K562 (cell line): ENCODE data around the gene RFT1. TPM values are rescaled to one million over a fixed set of nuclear protein-coding genes. Genes with fewer than 3 reads are reported as not detected.
A peak's percentile ranks its signal among the peaks of the same experiment; 100 is the strongest.

Experiments used
- ATAC-seq: fragments of 200-7000 bp; cut with Tn5 transposase; 3 replicates; pipeline ENCODE4 v1.9.1; 2020; ENCODE audit warnings: moderate library complexity
- BruUV-seq: library from RNA; stranded (reverse); fragments of 400-500 nt; replicated peaks from 2 replicates; lab custom pipeline; 2021; lab: Mats Ljungman, UMichigan
- CTCF ChIA-PET: fragments of 300-600 bp; formaldehyde crosslinking; extraction: SDS; loops from one replicate; lab custom pipeline; 2021; ENCODE audit warnings: low intra/inter-chr PET ratio; lab: Yijun Ruan, JAX
- POLR2A ChIA-PET: fragments of 300-600, 350-650 bp; sonication (Branson Sonifier 250); formaldehyde crosslinking; extraction: SDS; loops from one replicate; lab custom pipeline; 2021; ENCODE audit warnings: antibody characterized with exemption, inconsistent platforms; lab: Yijun Ruan, JAX
- DNase-seq, 4 experiments: peaks; one replicate each; pipeline versions ENCODE4 v3.0.0 to v3.0.0-alpha.2; 2011 to 2018; ENCODE audit warnings: low spot score in 3 of 4, mixed read lengths in 3 of 4; ENCODE audit errors: extremely low read depth in 1 of 4
- FAIRE-seq: peaks from 2 replicates; lab custom pipeline; 2011; peaks lifted over from hg19 to GRCh38; lab: Jason Lieb, UNC
- H2AFZ ChIP-seq: 2 replicates; pipeline ENCODE4 v1.6.0; 2011; ENCODE audit warnings: low read depth, low read length, control low read depth, inconsistent platforms
- H3K27ac ChIP-seq: fragments of 200-600 bp; 3 replicates; pipeline ENCODE4 v1.8.0; 2011; ENCODE audit warnings: low read depth, mild to moderate bottlenecking, control low read depth, inconsistent platforms, low read length, moderate library complexity, mixed read lengths; ENCODE audit errors: extremely low read depth
- H3K27me3 ChIP-seq, 2 experiments: fragments of 300-600 bp in 1 of 2; 2 replicates in 1 of 2; 3 replicates in 1 of 2; pipeline versions ENCODE4 v1.6.0 to v1.8.0; 2011; ENCODE audit warnings: inconsistent platforms in 2 of 2, low read length in 2 of 2, mild to moderate bottlenecking in 1 of 2, mixed read lengths in 1 of 2, moderate library complexity in 1 of 2; ENCODE audit not compliant: control insufficient read depth in 2 of 2, insufficient read depth in 2 of 2
- H3K36me3 ChIP-seq: fragments of 300-600 bp; 3 replicates; pipeline ENCODE4 v1.8.0; 2011; ENCODE audit warnings: mild to moderate bottlenecking, low read length, inconsistent platforms; ENCODE audit not compliant: control insufficient read depth, insufficient read depth
- H3K4me1 ChIP-seq, 2 experiments: fragments of 200-600 bp in 1 of 2; replicated peaks in 1 of 2; 2 replicates in 1 of 2; 3 replicates in 1 of 2; pipeline versions ENCODE4 v1.5.1 to v1.8.0; 2011; ENCODE audit warnings: inconsistent platforms in 2 of 2, low read length in 2 of 2, mild to moderate bottlenecking in 1 of 2, mixed read lengths in 1 of 2, moderate library complexity in 1 of 2; ENCODE audit not compliant: control insufficient read depth in 2 of 2, insufficient read depth in 2 of 2
- H3K4me2 ChIP-seq: 2 replicates; pipeline ENCODE4 v1.6.1; 2011; ENCODE audit warnings: low read length, control low read depth, inconsistent platforms, mixed read lengths; ENCODE audit not compliant: insufficient read depth
- H3K4me3 ChIP-seq: fragments of 200-600 bp; sonication (generic), shearing (Covaris generic); 2 replicates; pipeline ENCODE4 v1.5.1; 2016; ENCODE audit warnings: control low read depth, inconsistent platforms
- H3K79me2 ChIP-seq: fragments of 200-600 bp; 3 replicates; pipeline ENCODE4 v1.8.0; 2011; ENCODE audit warnings: low read length, inconsistent platforms; ENCODE audit not compliant: control insufficient read depth, insufficient read depth
- H3K9ac ChIP-seq, 2 experiments: 2 replicates each; pipeline versions ENCODE4 v1.6.0 to v1.6.1; 2011; ENCODE audit warnings: low read depth in 2 of 2, low read length in 2 of 2, control low read depth in 1 of 2, inconsistent platforms in 1 of 2, mild to moderate bottlenecking in 1 of 2, mixed read lengths in 1 of 2; ENCODE audit not compliant: insufficient read depth in 1 of 2
- H3K9me1 ChIP-seq: one replicate; pipeline ENCODE4 v1.6.0; 2011; ENCODE audit warnings: inconsistent platforms, mild to moderate bottlenecking, low read length, moderate library complexity; ENCODE audit not compliant: control insufficient read depth, insufficient read depth
- H3K9me3 ChIP-seq: replicated peaks from 2 replicates; pipeline ENCODE4 v1.5.1; 2011; ENCODE audit warnings: low read depth, low read length, inconsistent platforms; ENCODE audit not compliant: control insufficient read depth, insufficient read depth
- H4K20me1 ChIP-seq: replicated peaks from 2 replicates; pipeline ENCODE4 v1.6.1; 2011; ENCODE audit warnings: low read length, inconsistent platforms, mixed read lengths; ENCODE audit not compliant: control insufficient read depth, insufficient read depth
- JUNB ChIP-seq: fragments of 450-650 bp; formaldehyde crosslinking; conservative IDR thresholded peaks from 2 replicates; pipeline ENCODE4 v1.4.0; 2020; ENCODE audit warnings: mild to moderate bottlenecking
- NBN ChIP-seq: fragments of 450-650 bp; IDR thresholded peaks from 2 replicates; pipeline ENCODE4 v1.6.1; 2016; ENCODE audit warnings: low read depth, mild to moderate bottlenecking
- NCOA4 ChIP-seq: fragments of 450-650 bp; IDR thresholded peaks from 2 replicates; pipeline ENCODE4 v1.6.1; 2018; ENCODE audit warnings: mild to moderate bottlenecking; ENCODE audit not compliant: partially characterized antibody
- NFIC ChIP-seq: fragments of 450-650 bp; IDR thresholded peaks from 2 replicates; pipeline ENCODE4 v1.6.1; 2017; ENCODE audit warnings: mild to moderate bottlenecking, inconsistent platforms
- NUFIP1 ChIP-seq: fragments of 450-650 bp; IDR thresholded peaks from 2 replicates; pipeline ENCODE4 v1.6.1; 2018; ENCODE audit not compliant: partially characterized antibody
- POLR2AphosphoS2 ChIP-seq: IDR thresholded peaks from 2 replicates; pipeline ENCODE4 v1.6.1; 2012; ENCODE audit warnings: low read length, improper control_type of control experiment
- ZBTB8A ChIP-seq: fragments of 450-650 bp; IDR thresholded peaks from 2 replicates; pipeline ENCODE4 v1.6.1; 2018; ENCODE audit warnings: mild to moderate bottlenecking, moderate library complexity; ENCODE audit not compliant: partially characterized antibody
- ZNF431 ChIP-seq: sonication (generic); formaldehyde crosslinking; IDR thresholded peaks from 2 replicates; pipeline ENCODE4 v1.8.0; 2022; ENCODE audit warnings: mild to moderate bottlenecking, missing genetic modification reagents
- WGBS: fragments of 100-300 bp; shearing (Covaris generic); methylation state at CpG from one replicate; pipeline ENCODE4 v1.1.6; 2016; ENCODE audit warnings: low coverage, mixed read lengths; ENCODE audit not compliant: insufficient coverage; ENCODE audit errors: missing lambda C conversion rate; 5-methylcytosine and 5-hydroxymethylcytosine counted together
- in situ Hi-C: fragments of 300-500 bp; cut with MboI; formaldehyde crosslinking; loops from 4 replicates; pipeline ENCODE4 v1.15.0; 2018; ENCODE audit warnings: inconsistent platforms, mixed read lengths
- intact Hi-C: fragments of 100-400 bp; cut with micrococcal nuclease; formaldehyde crosslinking; loops from 2 replicates; pipeline ENCODE4 v1.14.2; 2022
- polyA plus RNA-seq, 8 experiments: library from polyadenylated mRNA; depleted of rRNA in 4 of 8; stranded (reverse) in 5 of 8; unstranded in 3 of 8; fragments of >200 nt; fragmentation: Nextera tagmentation in 2 of 8; fragmentation: Illumina TruSeq in 1 of 8; extraction: Ambion mirVana in 2 of 8; extraction: Trizol in 1 of 8; gene quantifications; 2 replicates each; pipeline versions ENCODE4 v1.2.1 to v1.2.3, GENCODE V29; 2011 to 2014; ENCODE audit warnings: inconsistent platforms in 1 of 8, missing spikeins in 1 of 8
- total RNA-seq, 7 experiments: library from RNA; depleted of rRNA in 6 of 7; stranded (reverse); fragments of >200 nt in 6 of 7; fragmentation: Illumina TruSeq in 2 of 7; extraction: Trizol in 2 of 7; gene quantifications; 2 replicates each; pipeline versions ENCODE4 v1.2.1 to v1.2.3, GENCODE V29; 2011 to 2021; ENCODE audit warnings: low replicate concordance in 1 of 7
- TF ChIP-seq, protein P1 (sequence below): sonication (generic); formaldehyde crosslinking; IDR thresholded peaks from 2 replicates; pipeline ENCODE4 v1.8.0; 2022; ENCODE audit warnings: missing genetic modification reagents, mild to moderate bottlenecking, borderline replicate concordance
- TF ChIP-seq, protein P2 (sequence below): fragments of 450-650 bp; IDR thresholded peaks from 2 replicates; pipeline ENCODE4 v1.6.1; 2014; ENCODE audit warnings: low read depth, mild to moderate bottlenecking, moderate library complexity, borderline replicate concordance
- TF ChIP-seq, protein P3 (sequence below): fragments of 250-450 bp; sonication (Bioruptor Pico); IDR thresholded peaks from 2 replicates; pipeline ENCODE4 v1.5.1; 2021; ENCODE audit warnings: mild to moderate bottlenecking
- TF ChIP-seq, protein P4 (sequence below): IDR thresholded peaks from 2 replicates; pipeline ENCODE4 v1.6.1; 2011; ENCODE audit warnings: borderline replicate concordance, low read depth, mild to moderate bottlenecking, moderate library complexity, low read length; ENCODE audit not compliant: insufficient read depth, poor library complexity, severe bottlenecking
- TF ChIP-seq, protein P5 (sequence below): sonication (generic); formaldehyde crosslinking; IDR thresholded peaks from 2 replicates; pipeline ENCODE4 v1.8.0; 2022; ENCODE audit warnings: missing genetic modification reagents, mild to moderate bottlenecking, borderline replicate concordance

The RFT1 gene
- total and polyA plus RNA-seq, 9 of the 15 experiments (the other 6 are each of a cell fraction or from before 2014, with no cell fraction given): 4.4 to 23.8 (median 8.9) TPM

DNA sequence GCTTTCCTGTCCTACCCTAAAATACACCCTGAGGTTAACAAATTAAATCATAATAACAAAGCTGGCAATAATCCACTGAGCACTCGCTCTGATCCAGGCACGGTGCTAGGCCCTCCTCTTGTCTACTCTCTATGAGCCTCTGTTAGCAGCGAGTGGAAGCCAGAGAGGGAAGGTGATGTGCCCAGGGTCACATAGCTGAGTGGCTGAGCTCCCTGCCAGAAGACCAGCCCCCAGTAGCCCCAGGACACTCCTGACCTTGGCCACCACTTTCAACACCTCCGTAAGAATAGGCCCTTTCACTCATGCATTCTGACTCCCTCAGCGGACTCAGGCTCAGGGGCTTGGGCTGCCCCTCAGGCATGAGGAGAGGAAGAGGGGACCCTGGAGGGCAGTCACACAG is 21.2 kb upstream of the RFT1 start:
- Histone ChIP-seq H3K4me1 (peaks cover 0 to 11% of the 10 kb centered on the region in 2 experiments; a peak in 2 of 5 replicates), H3K4me2 (no peak overlapping the region), H3K36me3 (no peaks in the 10 kb centered on the region), H3K4me3 (no peak overlapping the region), H3K9ac (0 out of 4 replicates have a peak overlapping the region, but pooled peaks of 1 of the 2 experiments have one; percentile 58), H3K79me2 (no peaks in the 10 kb centered on the region), H3K27ac (no peak overlapping the region), H3K27me3 (peaks cover 0 to 10% of the 10 kb centered on the region in 2 experiments; a peak in 1 of 5 replicates), H4K20me1 (no peaks in the 10 kb centered on the region; the same call in 1 of the 2 replicates), H3K9me1 (no peaks in the 10 kb centered on the region), H3K9me3 (no peaks in the 10 kb centered on the region), H2AFZ (no peak overlapping the region)
- intact Hi-C loops: no loop called here
- DNase-seq: no peak
- POLR2A ChIA-PET: interaction anchor here (0.6 kb wide), 1 partner anchor 9 kb away, joined by 3 read pairs; no protein-coding TSS in a partner anchor
- no peak for ATAC-seq
- in situ Hi-C loops: no loop called here
- WGBS: 53% methylated on average over 5 of the region's 5 CpGs
- BruUV-seq: no TSS peak
- CTCF ChIA-PET: no interaction called here
- no peak for FAIRE-seq
- TF ChIP-seq, protein P1, sequence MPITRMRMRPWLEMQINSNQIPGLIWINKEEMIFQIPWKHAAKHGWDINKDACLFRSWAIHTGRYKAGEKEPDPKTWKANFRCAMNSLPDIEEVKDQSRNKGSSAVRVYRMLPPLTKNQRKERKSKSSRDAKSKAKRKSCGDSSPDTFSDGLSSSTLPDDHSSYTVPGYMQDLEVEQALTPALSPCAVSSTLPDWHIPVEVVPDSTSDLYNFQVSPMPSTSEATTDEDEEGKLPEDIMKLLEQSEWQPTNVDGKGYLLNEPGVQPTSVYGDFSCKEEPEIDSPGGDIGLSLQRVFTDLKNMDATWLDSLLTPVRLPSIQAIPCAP (CRISPR knock-in tag): no peak
- TF ChIP-seq, protein P2, sequence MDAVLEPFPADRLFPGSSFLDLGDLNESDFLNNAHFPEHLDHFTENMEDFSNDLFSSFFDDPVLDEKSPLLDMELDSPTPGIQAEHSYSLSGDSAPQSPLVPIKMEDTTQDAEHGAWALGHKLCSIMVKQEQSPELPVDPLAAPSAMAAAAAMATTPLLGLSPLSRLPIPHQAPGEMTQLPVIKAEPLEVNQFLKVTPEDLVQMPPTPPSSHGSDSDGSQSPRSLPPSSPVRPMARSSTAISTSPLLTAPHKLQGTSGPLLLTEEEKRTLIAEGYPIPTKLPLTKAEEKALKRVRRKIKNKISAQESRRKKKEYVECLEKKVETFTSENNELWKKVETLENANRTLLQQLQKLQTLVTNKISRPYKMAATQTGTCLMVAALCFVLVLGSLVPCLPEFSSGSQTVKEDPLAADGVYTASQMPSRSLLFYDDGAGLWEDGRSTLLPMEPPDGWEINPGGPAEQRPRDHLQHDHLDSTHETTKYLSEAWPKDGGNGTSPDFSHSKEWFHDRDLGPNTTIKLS: no peak
- TF ChIP-seq, protein P3, sequence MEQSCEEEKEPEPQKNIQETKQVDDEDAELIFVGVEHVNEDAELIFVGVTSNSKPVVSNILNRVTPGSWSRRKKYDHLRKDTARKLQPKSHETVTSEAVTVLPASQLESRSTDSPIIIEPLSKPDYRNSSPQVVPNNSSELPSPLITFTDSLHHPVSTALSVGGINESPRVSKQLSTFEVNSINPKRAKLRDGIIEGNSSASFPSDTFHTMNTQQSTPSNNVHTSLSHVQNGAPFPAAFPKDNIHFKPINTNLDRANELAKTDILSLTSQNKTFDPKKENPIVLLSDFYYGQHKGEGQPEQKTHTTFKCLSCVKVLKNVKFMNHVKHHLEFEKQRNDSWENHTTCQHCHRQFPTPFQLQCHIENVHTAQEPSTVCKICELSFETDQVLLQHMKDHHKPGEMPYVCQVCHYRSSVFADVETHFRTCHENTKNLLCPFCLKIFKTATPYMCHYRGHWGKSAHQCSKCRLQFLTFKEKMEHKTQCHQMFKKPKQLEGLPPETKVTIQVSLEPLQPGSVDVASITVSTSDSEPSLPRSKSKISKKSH (CRISPR knock-in tag): no peak
- TF ChIP-seq JUNB: no peak
- TF ChIP-seq NCOA4: no peak
- no peak for TF ChIP-seq NBN
- TF ChIP-seq POLR2AphosphoS2: no peak
- TF ChIP-seq NUFIP1: no peak
- TF ChIP-seq NFIC: no peak
- TF ChIP-seq ZBTB8A: no peak
- TF ChIP-seq, protein P4, sequence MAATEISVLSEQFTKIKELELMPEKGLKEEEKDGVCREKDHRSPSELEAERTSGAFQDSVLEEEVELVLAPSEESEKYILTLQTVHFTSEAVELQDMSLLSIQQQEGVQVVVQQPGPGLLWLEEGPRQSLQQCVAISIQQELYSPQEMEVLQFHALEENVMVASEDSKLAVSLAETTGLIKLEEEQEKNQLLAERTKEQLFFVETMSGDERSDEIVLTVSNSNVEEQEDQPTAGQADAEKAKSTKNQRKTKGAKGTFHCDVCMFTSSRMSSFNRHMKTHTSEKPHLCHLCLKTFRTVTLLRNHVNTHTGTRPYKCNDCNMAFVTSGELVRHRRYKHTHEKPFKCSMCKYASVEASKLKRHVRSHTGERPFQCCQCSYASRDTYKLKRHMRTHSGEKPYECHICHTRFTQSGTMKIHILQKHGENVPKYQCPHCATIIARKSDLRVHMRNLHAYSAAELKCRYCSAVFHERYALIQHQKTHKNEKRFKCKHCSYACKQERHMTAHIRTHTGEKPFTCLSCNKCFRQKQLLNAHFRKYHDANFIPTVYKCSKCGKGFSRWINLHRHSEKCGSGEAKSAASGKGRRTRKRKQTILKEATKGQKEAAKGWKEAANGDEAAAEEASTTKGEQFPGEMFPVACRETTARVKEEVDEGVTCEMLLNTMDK: no peak
- no peak for TF ChIP-seq ZNF431
- TF ChIP-seq, protein P5, sequence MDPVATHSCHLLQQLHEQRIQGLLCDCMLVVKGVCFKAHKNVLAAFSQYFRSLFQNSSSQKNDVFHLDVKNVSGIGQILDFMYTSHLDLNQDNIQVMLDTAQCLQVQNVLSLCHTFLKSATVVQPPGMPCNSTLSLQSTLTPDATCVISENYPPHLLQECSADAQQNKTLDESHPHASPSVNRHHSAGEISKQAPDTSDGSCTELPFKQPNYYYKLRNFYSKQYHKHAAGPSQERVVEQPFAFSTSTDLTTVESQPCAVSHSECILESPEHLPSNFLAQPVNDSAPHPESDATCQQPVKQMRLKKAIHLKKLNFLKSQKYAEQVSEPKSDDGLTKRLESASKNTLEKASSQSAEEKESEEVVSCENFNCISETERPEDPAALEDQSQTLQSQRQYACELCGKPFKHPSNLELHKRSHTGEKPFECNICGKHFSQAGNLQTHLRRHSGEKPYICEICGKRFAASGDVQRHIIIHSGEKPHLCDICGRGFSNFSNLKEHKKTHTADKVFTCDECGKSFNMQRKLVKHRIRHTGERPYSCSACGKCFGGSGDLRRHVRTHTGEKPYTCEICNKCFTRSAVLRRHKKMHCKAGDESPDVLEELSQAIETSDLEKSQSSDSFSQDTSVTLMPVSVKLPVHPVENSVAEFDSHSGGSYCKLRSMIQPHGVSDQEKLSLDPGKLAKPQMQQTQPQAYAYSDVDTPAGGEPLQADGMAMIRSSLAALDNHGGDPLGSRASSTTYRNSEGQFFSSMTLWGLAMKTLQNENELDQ (CRISPR knock-in tag): no peak
